HUES48 (cell line): Measurements from ENCODE around the gene TMC1.
"Not testable (repeated sequence)": the region's sequence is repeated elsewhere in the genome, so short reads cannot be mapped to it uniquely, and the experiment has no call there.

Source experiments
- H3K27ac ChIP-seq: one replicate; pipeline ENCODE4 v1.7.0; 2013; ENCODE audit warnings: low read depth, low read length, inconsistent platforms
- H3K27me3 ChIP-seq: 2 replicates; pipeline ENCODE4 v1.6.1; 2013; ENCODE audit warnings: mild to moderate bottlenecking, low read length; ENCODE audit not compliant: control insufficient read depth, insufficient read depth
- H3K36me3 ChIP-seq: 2 replicates; pipeline ENCODE4 v1.6.1; 2013; ENCODE audit warnings: low read length; ENCODE audit not compliant: control insufficient read depth, insufficient read depth
- H3K4me1 ChIP-seq: 2 replicates; pipeline ENCODE4 v1.6.1; 2013; ENCODE audit warnings: mild to moderate bottlenecking, low read length; ENCODE audit not compliant: control insufficient read depth, insufficient read depth
- H3K4me3 ChIP-seq: 2 replicates; pipeline ENCODE4 v1.5.1; 2013; ENCODE audit warnings: mild to moderate bottlenecking, low read depth, low read length
- H3K9ac ChIP-seq: 2 replicates; pipeline ENCODE4 v1.6.1; 2013; ENCODE audit warnings: mild to moderate bottlenecking, low read depth, low read length, moderate library complexity
- H3K9me3 ChIP-seq: 2 replicates; pipeline ENCODE4 v1.6.1; 2013; ENCODE audit warnings: low read length; ENCODE audit not compliant: control insufficient read depth, insufficient read depth

TMC1 gene

DNA sequence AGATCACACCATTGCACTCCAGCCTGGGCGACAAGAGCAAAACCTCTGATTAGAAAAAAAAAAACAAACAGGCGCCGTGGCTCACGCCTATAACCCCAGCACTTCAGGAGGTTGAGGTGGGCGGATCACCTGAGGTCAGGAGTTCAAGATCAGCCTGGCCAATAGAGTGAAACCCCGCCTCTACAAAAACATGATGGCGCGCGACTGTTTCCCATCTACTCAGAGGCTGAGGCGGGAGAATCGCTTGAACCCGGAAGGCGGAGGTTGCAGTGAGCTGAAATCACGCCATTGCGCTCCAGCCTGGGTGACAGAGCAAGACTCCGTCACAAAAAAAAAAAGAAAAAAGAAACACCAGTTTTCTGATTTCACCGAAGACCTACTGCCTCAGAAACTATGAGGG, at the start of gene TMC1:
TMC1 (plus strand) TSS at position 193 of the 400 bp plus-strand sequence. CDS start 127,041 bp downstream, outside the sequence.
- H3K4me1 ChIP-seq, H3K27me3 ChIP-seq, H3K27ac ChIP-seq, H3K9ac ChIP-seq, H3K9me3 ChIP-seq, H3K4me3 ChIP-seq, H3K36me3 ChIP-seq: not testable (repeated sequence)

DNA sequence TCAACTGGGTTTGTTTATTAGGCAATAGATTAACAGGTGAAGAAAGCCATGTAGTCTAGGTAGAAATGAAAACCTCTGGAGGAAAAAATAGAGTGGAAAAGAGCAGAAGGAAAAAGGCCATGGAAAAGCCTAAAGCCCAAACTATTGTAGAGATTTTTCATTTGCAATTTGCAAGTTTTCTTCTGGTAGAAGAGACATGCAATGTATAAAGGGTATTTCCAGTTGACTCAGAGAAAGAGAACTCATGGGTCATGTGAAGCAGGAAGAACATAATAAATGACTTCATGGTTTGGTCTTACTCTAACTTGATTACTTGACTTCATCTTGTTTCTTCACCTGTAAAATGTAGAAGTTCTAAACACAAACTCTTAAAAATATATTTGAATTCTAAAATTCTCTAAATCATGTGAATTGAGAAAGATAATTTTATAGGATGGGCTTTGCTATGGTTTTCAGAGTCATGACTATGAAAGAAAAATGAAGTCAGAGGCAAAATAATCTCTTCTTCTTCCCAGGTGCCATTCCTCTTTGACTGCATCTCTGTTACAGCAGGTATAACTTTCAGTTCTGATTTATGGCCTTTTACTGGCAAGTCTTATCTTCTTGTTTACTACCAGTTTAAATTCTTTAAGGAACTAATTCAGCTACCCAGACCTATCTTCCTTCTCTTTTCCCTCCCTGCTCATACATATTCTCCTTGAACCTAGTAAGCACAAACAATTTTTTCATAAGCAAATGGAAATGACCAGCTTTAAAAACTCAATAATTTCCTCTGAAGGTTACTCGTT, 47.7 kb upstream of the TMC1 start:
- H3K4me1 ChIP-seq = peaks cover 11% of the 10 kb centered on the region
- no peak overlapping the region for H3K9ac ChIP-seq
- H3K4me3 ChIP-seq = no peak overlapping the region
- H3K27me3 ChIP-seq = no peaks in the 10 kb centered on the region
- no peaks in the 10 kb centered on the region for H3K36me3 ChIP-seq
- H3K9me3 ChIP-seq = no peaks in the 10 kb centered on the region
- H3K27ac ChIP-seq = no peak overlapping the region

DNA sequence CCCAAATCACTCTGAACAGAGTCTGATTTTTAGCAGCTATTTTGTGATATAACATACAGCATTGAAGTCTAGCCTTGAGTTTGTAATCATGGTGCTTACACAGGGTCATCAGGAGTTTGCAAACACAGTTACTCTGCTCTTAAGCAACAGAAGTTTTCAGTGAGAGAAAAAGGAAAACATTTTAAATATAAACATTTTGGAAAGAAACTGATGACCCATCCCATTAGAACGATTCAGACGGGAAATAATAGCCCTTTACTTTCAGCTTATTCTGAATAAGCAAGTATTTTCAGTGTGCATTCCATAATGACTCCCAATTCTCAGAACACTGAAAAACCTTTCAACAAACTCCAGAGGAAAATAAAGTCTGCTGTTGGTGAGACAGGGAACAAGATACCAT, 46.7 kb upstream of the TMC1 start:
- Histone ChIP-seq H3K9ac (no peak overlapping the region), H3K4me1 (peaks cover 11% of the 10 kb centered on the region), H3K4me3 (no peak overlapping the region), H3K27ac (no peak overlapping the region), H3K27me3 (no peaks in the 10 kb centered on the region), H3K36me3 (no peaks in the 10 kb centered on the region), H3K9me3 (no peaks in the 10 kb centered on the region)

DNA sequence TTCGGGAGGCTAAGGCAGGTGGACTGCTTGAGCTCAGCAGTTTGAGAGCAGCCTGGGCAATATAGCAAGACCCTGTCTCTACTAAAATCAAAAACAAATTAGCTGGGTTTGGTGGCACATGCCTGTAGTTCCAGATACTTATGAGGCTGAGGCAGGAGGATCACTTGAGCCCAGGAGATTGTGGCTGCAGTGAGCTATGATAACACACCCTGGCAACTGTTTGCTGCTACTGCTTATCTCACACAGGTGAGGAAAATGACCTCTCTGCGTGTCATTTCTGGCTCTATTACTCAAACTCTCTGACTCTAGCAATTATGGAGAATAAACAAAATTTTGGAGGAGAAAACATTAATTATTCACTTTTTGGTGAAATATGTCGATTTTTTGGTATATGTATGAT, 45.3 kb upstream of the TMC1 start:
- Histone ChIP-seq H3K27ac (no peak overlapping the region), H3K9me3 (no peaks in the 10 kb centered on the region), H3K4me3 (no peak overlapping the region), H3K9ac (no peak overlapping the region), H3K4me1 (peaks cover 11% of the 10 kb centered on the region), H3K36me3 (no peaks in the 10 kb centered on the region), H3K27me3 (no peaks in the 10 kb centered on the region)

- peaks cover 11% of the 10 kb centered on the region for H3K4me1 ChIP-seq
- H3K9ac ChIP-seq = no peak overlapping the region
- H3K27me3 ChIP-seq = no peaks in the 10 kb centered on the region
- H3K9me3 ChIP-seq = no peaks in the 10 kb centered on the region
- no peak overlapping the region for H3K4me3 ChIP-seq
- no peaks in the 10 kb centered on the region for H3K36me3 ChIP-seq
- peak overlapping the region; percentile 86 for H3K27ac ChIP-seq
These were observed 44.6 kb upstream of the TMC1 start for GRCh38 chr9:72476617-72477437.

- H3K27ac ChIP-seq = peak overlapping the region; percentile 86
- H3K9ac ChIP-seq = no peak overlapping the region
These were observed 43.4 kb upstream of the TMC1 start for GRCh38 chr9:72477930-72478518.

DNA sequence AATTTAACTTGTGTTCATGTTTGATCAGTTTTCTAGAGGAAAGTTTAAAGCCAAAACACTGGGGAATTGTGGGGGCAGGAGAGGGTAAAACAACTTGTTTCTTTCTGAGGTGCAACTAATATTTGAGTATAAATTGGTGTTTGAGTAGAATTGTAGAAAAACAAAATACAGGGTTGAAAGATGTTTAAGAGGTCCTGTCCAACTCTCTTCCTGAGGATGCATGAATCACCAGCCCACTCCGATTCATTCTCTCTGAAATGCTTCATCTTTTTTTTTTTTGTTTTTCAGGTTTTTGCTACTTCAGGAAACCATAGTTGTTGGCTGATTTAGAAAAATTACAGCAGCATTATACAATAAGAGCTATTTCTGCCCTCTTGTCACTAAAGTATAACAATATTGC, 42.4 kb upstream of the TMC1 start:
- peaks cover 11% of the 10 kb centered on the region for H3K4me1 ChIP-seq
- H3K36me3 ChIP-seq = no peaks in the 10 kb centered on the region
- H3K9ac ChIP-seq = no peak overlapping the region
- no peak overlapping the region for H3K4me3 ChIP-seq
- no peak overlapping the region for H3K27ac ChIP-seq
- no peaks in the 10 kb centered on the region for H3K27me3 ChIP-seq
- no peaks in the 10 kb centered on the region for H3K9me3 ChIP-seq

More at GRCh38 chr9:72477930-72478518, 43.4 kb upstream of the TMC1 start:
- no peaks in the 10 kb centered on the region for H3K27me3 ChIP-seq
- H3K4me1 ChIP-seq = peaks cover 11% of the 10 kb centered on the region
- H3K4me3 ChIP-seq = no peak overlapping the region
- no peaks in the 10 kb centered on the region for H3K36me3 ChIP-seq
- H3K9me3 ChIP-seq = no peaks in the 10 kb centered on the region

- H3K4me1 ChIP-seq = peaks cover 15% of the 10 kb centered on the region
- not testable (repeated sequence) for H3K36me3 ChIP-seq
These were observed 41.1 kb upstream of the TMC1 start for GRCh38 chr9:72480261-72480660.

GRCh38 chr9:72480921-72481320, 40.5 kb upstream of the TMC1 start:
- Histone ChIP-seq H3K9ac (no peak overlapping the region), H3K4me1 (peaks cover 15% of the 10 kb centered on the region), H3K27ac (no peak overlapping the region), H3K27me3 (no peaks in the 10 kb centered on the region), H3K36me3 (no peaks in the 10 kb centered on the region), H3K9me3 (no peaks in the 10 kb centered on the region), H3K4me3 (no peak overlapping the region)

More at GRCh38 chr9:72480261-72480660, 41.1 kb upstream of the TMC1 start:
- not testable (repeated sequence) for H3K27me3 ChIP-seq, H3K27ac ChIP-seq, H3K9ac ChIP-seq, H3K9me3 ChIP-seq, H3K4me3 ChIP-seq

GRCh38 chr9:72485821-72486593, 35.4 kb upstream of the TMC1 start:
- peaks cover 11% of the 10 kb centered on the region for H3K4me1 ChIP-seq
- H3K27ac ChIP-seq = no peak overlapping the region
- no peaks in the 10 kb centered on the region for H3K36me3 ChIP-seq
- H3K9me3 ChIP-seq = no peaks in the 10 kb centered on the region
- H3K27me3 ChIP-seq = no peaks in the 10 kb centered on the region
- no peak overlapping the region for H3K9ac ChIP-seq
- H3K4me3 ChIP-seq = no peak overlapping the region
